ENCODE data around the gene ZSCAN20. TPM values are rescaled to one million over a fixed set of nuclear protein-coding genes. Genes with fewer than 3 reads are reported as not detected.

ZSCAN20 gene
- total RNA-seq, 3 donors from 2014 or later (not counting 1 experiment from before 2014, with no cell fraction given), result 0.49 to 1.5 (median 1.0) TPM

DNA sequence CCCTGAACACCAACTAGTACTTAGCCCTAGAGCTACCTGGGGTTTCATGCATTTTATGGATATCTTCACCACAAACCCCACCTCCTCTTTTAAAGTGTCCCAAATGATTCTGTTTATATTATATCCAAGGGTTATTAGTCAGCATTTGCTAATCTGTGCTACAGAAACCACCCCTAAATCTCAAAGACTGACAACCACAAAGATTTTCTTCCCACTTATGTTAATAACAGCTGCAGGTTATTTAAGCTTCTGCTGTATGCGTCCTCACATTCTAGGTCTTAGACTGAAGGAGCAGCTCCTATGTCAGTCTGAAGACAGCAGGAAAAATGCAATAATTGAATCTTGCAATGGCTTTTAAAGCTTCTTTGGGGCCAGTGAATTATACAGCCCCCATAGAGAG is 30.3 kb upstream of the ZSCAN20 start:
- DNase-seq, result no peak
- Histone ChIP-seq H3K4me1 (ENCODE audit: control insufficient read depth, insufficient read depth, low read length) (no peaks in the 10 kb centered on the region), H3K4me3 (ENCODE audit: low read length) (no peak overlapping the region), H3K27ac (ENCODE audit: low read length) (no peak overlapping the region), H3K36me3 (ENCODE audit: control insufficient read depth, insufficient read depth, low read length) (no peaks in the 10 kb centered on the region), H3K27me3 (ENCODE audit: control insufficient read depth, insufficient read depth, low read length) (no peaks in the 10 kb centered on the region), H3K9me3 (ENCODE audit: control insufficient read depth, insufficient read depth, low read length) (no peaks in the 10 kb centered on the region)
- no peaks in the 10 kb centered on the region for H3K4me1 Mint-ChIP-seq
- H3K27me3 Mint-ChIP-seq (ENCODE audit: low read depth in 2 of 2), result peaks cover 19 to 29% of the 10 kb centered on the region in 2 donors
- no peak for ATAC-seq
- TF ChIP-seq CTCF (IDR thresholded peaks at IDR 0.05), result no peak
- H3K4me3 Mint-ChIP-seq, result no peak overlapping the region
- H3K9me3 Mint-ChIP-seq, result no peaks in the 10 kb centered on the region
- no peaks in the 10 kb centered on the region for H3K36me3 Mint-ChIP-seq
- intact Hi-C loops (cut with micrococcal nuclease), result no loop called here
- no peak overlapping the region for H3K27ac Mint-ChIP-seq
- 77% methylated on average over 1 of the region's 1 CpG for WGBS (ENCODE audit: insufficient coverage)

- ATAC-seq, result no peak
- H3K27me3 Mint-ChIP-seq (ENCODE audit: low read depth in 2 of 2), result peaks cover 19 to 34% of the 10 kb centered on the region in 2 donors
- no peak for TF ChIP-seq CTCF (IDR thresholded peaks at IDR 0.05)
Measured at GRCh38 chr1:33443080-33443704, 29.3 kb upstream of the ZSCAN20 start.

GRCh38 chr1:33443705-33444180 is 28.7 kb upstream of the ZSCAN20 start:
- H3K27ac Mint-ChIP-seq, result no peak overlapping the region

More at GRCh38 chr1:33443080-33443704, 29.3 kb upstream of the ZSCAN20 start:
- Mint-ChIP-seq H3K4me3 (no peak overlapping the region), H3K36me3 (no peaks in the 10 kb centered on the region), H3K4me1 (no peaks in the 10 kb centered on the region), H3K9me3 (no peaks in the 10 kb centered on the region), H3K27ac (no peak overlapping the region)
- H3K27ac ChIP-seq (ENCODE audit: low read length), result no peak overlapping the region
- no peaks in the 10 kb centered on the region for H3K9me3 ChIP-seq (ENCODE audit: control insufficient read depth, insufficient read depth, low read length)
- no peak overlapping the region for H3K4me3 ChIP-seq (ENCODE audit: low read length)
- no peaks in the 10 kb centered on the region for H3K27me3 ChIP-seq (ENCODE audit: control insufficient read depth, insufficient read depth, low read length)
- intact Hi-C loops (cut with micrococcal nuclease), result no loop called here
- no peaks in the 10 kb centered on the region for H3K4me1 ChIP-seq (ENCODE audit: control insufficient read depth, insufficient read depth, low read length)
- 58% methylated on average over 4 of the region's 4 CpGs for WGBS (ENCODE audit: insufficient coverage)
- H3K36me3 ChIP-seq (ENCODE audit: control insufficient read depth, insufficient read depth, low read length), result no peaks in the 10 kb centered on the region
- DNase-seq, result no peak

More at GRCh38 chr1:33443705-33444180, 28.7 kb upstream of the ZSCAN20 start:
- intact Hi-C loops (cut with micrococcal nuclease), result no loop called here
- TF ChIP-seq CTCF (IDR thresholded peaks at IDR 0.05), result no peak
- no peaks in the 10 kb centered on the region for H3K9me3 Mint-ChIP-seq
- ATAC-seq (no peak), DNase-seq (no peak)
- 84% methylated on average over 6 of the region's 6 CpGs for WGBS (ENCODE audit: insufficient coverage)
- H3K27me3 Mint-ChIP-seq (ENCODE audit: low read depth in 2 of 2), result peaks cover 24 to 40% of the 10 kb centered on the region in 2 donors
- H3K4me3 ChIP-seq (ENCODE audit: low read length), result no peak overlapping the region
- no peaks in the 10 kb centered on the region for H3K36me3 ChIP-seq (ENCODE audit: control insufficient read depth, insufficient read depth, low read length)
- H3K9me3 ChIP-seq (ENCODE audit: control insufficient read depth, insufficient read depth, low read length), result no peaks in the 10 kb centered on the region
- H3K36me3 Mint-ChIP-seq, result no peaks in the 10 kb centered on the region
- H3K4me3 Mint-ChIP-seq, result no peak overlapping the region
- no peaks in the 10 kb centered on the region for H3K4me1 ChIP-seq (ENCODE audit: control insufficient read depth, insufficient read depth, low read length)
- H3K27ac ChIP-seq (ENCODE audit: low read length), result no peak overlapping the region
- no peaks in the 10 kb centered on the region for H3K4me1 Mint-ChIP-seq
- no peaks in the 10 kb centered on the region for H3K27me3 ChIP-seq (ENCODE audit: control insufficient read depth, insufficient read depth, low read length)
